Measurements from ENCODE around the gene TMEM51. TPM values are rescaled to one million over a fixed set of nuclear protein-coding genes. Genes with fewer than 3 reads are reported as not detected.

Gene TMEM51
- total and polyA plus RNA-seq, 10 of the 15 experiments (the other 5 are each of a cell fraction or from before 2014, with no cell fraction given): 0.55 to 4.8 (median 3.1) TPM

DNA sequence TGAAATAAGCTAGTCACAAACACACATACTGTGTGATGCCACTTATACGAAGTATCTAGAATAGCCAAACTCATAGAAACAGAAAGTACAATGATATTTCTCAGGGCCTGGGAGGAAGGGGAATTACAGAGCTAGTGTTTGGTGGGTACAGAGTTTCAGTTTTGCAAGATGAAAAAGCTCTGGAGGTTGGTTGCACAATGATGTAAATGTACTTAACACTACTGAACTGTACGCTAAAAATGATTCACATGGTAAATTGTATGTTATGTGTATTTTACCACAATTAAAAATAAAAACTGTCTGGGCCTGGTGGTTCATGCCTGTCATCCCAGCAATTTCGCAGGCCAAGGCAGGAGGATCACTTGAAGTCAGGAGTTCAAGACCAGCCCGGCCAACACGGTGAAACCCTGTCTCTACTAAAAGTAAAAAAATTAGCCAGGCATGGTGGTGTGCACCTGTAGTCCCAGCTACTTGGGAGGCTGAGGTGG, 78.2 kb downstream of the TMEM51 start (continued):
- TF ChIP-seq KAT2A (conservative IDR thresholded peaks at IDR 0.05; ENCODE audit: control insufficient read depth, low read depth, low read length): no peak
- TF ChIP-seq ZNF274 (IDR thresholded peaks at IDR 0.05; ENCODE audit: insufficient read depth, insufficient read length): no peak
- no peak for TF ChIP-seq YBX1 (IDR thresholded peaks at IDR 0.05)
- peak; percentile 92 for TF ChIP-seq ATF7 (IDR thresholded peaks at IDR 0.05; ENCODE audit: low read depth)
- no peak for TF ChIP-seq SRF (IDR thresholded peaks at IDR 0.05; ENCODE audit: low read depth in 2 of 2, low read length in 2 of 2)
- TF ChIP-seq PAX5 (IDR thresholded peaks at IDR 0.05; ENCODE audit: borderline replicate concordance, low read depth, low read length): no peak
- peak; percentile 72 for TF ChIP-seq RUNX3 (IDR thresholded peaks at IDR 0.05; ENCODE audit: low read length)
- TF ChIP-seq MYC (IDR thresholded peaks at IDR 0.05; ENCODE audit: insufficient read depth, insufficient read length, insufficient replicate concordance, low read length, severe bottlenecking): no peak
- no peak for TF ChIP-seq RBBP5 (conservative IDR thresholded peaks at IDR 0.05)
- peak; percentile 13 for TF ChIP-seq RELA (IDR thresholded peaks at IDR 0.05; ENCODE audit: borderline replicate concordance, partially characterized antibody)
- TF ChIP-seq EP300 (IDR thresholded peaks at IDR 0.05; ENCODE audit: borderline replicate concordance in 1 of 2, control insufficient read depth in 1 of 2, low read depth in 2 of 2, low read length in 2 of 2): peak; percentile 20 to 62; a peak in 2 of 4 replicates
- TF ChIP-seq, protein P1, sequence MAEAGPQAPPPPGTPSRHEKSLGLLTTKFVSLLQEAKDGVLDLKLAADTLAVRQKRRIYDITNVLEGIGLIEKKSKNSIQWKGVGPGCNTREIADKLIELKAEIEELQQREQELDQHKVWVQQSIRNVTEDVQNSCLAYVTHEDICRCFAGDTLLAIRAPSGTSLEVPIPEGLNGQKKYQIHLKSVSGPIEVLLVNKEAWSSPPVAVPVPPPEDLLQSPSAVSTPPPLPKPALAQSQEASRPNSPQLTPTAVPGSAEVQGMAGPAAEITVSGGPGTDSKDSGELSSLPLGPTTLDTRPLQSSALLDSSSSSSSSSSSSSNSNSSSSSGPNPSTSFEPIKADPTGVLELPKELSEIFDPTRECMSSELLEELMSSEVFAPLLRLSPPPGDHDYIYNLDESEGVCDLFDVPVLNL (IDR thresholded peaks at IDR 0.05; ENCODE audit: low read depth, low read length): no peak
- TF ChIP-seq STAT3 (IDR thresholded peaks at IDR 0.05; ENCODE audit: low read depth, low read length): 0 out of 2 replicates have a peak, but pooled peaks have one; percentile 26
- TF ChIP-seq PAX8 (IDR thresholded peaks at IDR 0.05): no peak
- TF ChIP-seq, protein P2, sequence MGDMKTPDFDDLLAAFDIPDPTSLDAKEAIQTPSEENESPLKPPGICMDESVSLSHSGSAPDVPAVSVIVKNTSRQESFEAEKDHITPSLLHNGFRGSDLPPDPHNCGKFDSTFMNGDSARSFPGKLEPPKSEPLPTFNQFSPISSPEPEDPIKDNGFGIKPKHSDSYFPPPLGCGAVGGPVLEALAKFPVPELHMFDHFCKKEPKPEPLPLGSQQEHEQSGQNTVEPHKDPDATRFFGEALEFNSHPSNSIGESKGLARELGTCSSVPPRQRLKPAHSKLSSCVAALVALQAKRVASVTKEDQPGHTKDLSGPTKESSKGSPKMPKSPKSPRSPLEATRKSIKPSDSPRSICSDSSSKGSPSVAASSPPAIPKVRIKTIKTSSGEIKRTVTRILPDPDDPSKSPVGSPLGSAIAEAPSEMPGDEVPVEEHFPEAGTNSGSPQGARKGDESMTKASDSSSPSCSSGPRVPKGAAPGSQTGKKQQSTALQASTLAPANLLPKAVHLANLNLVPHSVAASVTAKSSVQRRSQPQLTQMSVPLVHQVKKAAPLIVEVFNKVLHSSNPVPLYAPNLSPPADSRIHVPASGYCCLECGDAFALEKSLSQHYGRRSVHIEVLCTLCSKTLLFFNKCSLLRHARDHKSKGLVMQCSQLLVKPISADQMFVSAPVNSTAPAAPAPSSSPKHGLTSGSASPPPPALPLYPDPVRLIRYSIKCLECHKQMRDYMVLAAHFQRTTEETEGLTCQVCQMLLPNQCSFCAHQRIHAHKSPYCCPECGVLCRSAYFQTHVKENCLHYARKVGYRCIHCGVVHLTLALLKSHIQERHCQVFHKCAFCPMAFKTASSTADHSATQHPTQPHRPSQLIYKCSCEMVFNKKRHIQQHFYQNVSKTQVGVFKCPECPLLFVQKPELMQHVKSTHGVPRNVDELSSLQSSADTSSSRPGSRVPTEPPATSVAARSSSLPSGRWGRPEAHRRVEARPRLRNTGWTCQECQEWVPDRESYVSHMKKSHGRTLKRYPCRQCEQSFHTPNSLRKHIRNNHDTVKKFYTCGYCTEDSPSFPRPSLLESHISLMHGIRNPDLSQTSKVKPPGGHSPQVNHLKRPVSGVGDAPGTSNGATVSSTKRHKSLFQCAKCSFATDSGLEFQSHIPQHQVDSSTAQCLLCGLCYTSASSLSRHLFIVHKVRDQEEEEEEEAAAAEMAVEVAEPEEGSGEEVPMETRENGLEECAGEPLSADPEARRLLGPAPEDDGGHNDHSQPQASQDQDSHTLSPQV (IDR thresholded peaks at IDR 0.05): no peak
- TF ChIP-seq, protein P3, sequence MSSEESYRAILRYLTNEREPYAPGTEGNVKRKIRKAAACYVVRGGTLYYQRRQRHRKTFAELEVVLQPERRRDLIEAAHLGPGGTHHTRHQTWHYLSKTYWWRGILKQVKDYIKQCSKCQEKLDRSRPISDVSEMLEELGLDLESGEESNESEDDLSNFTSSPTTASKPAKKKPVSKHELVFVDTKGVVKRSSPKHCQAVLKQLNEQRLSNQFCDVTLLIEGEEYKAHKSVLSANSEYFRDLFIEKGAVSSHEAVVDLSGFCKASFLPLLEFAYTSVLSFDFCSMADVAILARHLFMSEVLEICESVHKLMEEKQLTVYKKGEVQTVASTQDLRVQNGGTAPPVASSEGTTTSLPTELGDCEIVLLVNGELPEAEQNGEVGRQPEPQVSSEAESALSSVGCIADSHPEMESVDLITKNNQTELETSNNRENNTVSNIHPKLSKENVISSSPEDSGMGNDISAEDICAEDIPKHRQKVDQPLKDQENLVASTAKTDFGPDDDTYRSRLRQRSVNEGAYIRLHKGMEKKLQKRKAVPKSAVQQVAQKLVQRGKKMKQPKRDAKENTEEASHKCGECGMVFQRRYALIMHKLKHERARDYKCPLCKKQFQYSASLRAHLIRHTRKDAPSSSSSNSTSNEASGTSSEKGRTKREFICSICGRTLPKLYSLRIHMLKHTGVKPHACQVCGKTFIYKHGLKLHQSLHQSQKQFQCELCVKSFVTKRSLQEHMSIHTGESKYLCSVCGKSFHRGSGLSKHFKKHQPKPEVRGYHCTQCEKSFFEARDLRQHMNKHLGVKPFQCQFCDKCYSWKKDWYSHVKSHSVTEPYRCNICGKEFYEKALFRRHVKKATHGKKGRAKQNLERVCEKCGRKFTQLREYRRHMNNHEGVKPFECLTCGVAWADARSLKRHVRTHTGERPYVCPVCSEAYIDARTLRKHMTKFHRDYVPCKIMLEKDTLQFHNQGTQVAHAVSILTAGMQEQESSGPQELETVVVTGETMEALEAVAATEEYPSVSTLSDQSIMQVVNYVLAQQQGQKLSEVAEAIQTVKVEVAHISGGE (CRISPR knock-in tag; IDR thresholded peaks at IDR 0.05): no peak
- peak; percentile 64 for TF ChIP-seq MEF2B (IDR thresholded peaks at IDR 0.05; ENCODE audit: partially characterized antibody, poor library complexity, severe bottlenecking)
- no peak for TF ChIP-seq TCF3 (IDR thresholded peaks at IDR 0.05; ENCODE audit: borderline replicate concordance, insufficient read depth, low read depth, low read length)
- TF ChIP-seq TARDBP (IDR thresholded peaks at IDR 0.05; ENCODE audit: borderline replicate concordance): no peak
- peak; percentile 67 for TF ChIP-seq ZNF24 (IDR thresholded peaks at IDR 0.05)
- TF ChIP-seq, protein P4, sequence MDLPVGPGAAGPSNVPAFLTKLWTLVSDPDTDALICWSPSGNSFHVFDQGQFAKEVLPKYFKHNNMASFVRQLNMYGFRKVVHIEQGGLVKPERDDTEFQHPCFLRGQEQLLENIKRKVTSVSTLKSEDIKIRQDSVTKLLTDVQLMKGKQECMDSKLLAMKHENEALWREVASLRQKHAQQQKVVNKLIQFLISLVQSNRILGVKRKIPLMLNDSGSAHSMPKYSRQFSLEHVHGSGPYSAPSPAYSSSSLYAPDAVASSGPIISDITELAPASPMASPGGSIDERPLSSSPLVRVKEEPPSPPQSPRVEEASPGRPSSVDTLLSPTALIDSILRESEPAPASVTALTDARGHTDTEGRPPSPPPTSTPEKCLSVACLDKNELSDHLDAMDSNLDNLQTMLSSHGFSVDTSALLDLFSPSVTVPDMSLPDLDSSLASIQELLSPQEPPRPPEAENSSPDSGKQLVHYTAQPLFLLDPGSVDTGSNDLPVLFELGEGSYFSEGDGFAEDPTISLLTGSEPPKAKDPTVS (IDR thresholded peaks at IDR 0.05; ENCODE audit: low read depth, low read length): no peak

Data from GM12878 (cell line).